HG02938 (cell line): ENCODE results near the gene BSX.

Experiments used
- ATAC-seq: cut with Tn5 transposase; IDR thresholded peaks from one replicate; pipeline ENCODE4 v1.9.1; 2021; ENCODE audit warnings: mild to moderate bottlenecking, moderate library complexity; ENCODE audit not compliant: unreplicated experiment

The BSX gene

GRCh38 chr11:122981388-122982264 is at the start of gene BSX:
BSX (minus strand) TSS chr11:122981834; CDS start chr11:122981671, 163 bp downstream.
- ATAC-seq, result no peak

- ATAC-seq, result no peak
Observed at GRCh38 chr11:123030517-123030916, 48.9 kb upstream of the BSX start.

GRCh38 chr11:123020968-123021367 is 39.3 kb upstream of the BSX start:
- ATAC-seq, result peak; percentile 66

GRCh38 chr11:123018702-123019101 is 37.1 kb upstream of the BSX start:
- no peak for ATAC-seq

GRCh38 chr11:123011510-123011909 is 29.9 kb upstream of the BSX start:
- no peak for ATAC-seq

GRCh38 chr11:123006860-123007542 is 25.4 kb upstream of the BSX start:
- no peak for ATAC-seq

GRCh38 chr11:123000721-123001120 is 19.1 kb upstream of the BSX start:
- no peak for ATAC-seq

- ATAC-seq, result no peak
Observed at GRCh38 chr11:122998727-122999366, 17.2 kb upstream of the BSX start.

- ATAC-seq, result no peak
Observed at GRCh38 chr11:122995526-122995925, 13.9 kb upstream of the BSX start.

GRCh38 chr11:122984186-122985011 is 2.8 kb upstream of the BSX start:
- no peak for ATAC-seq

GRCh38 chr11:122983438-122984185 is 2.0 kb upstream of the BSX start:
- no peak for ATAC-seq

GRCh38 chr11:122979815-122980595 is 1.6 kb downstream of the BSX start:
- ATAC-seq, result no peak

GRCh38 chr11:122979103-122979814 is 2.4 kb downstream of the BSX start:
- no peak for ATAC-seq

- no peak for ATAC-seq
Observed at GRCh38 chr11:122978299-122978620, 3.4 kb downstream of the BSX start.

GRCh38 chr11:122977470-122978298 is 4.0 kb downstream of the BSX start:
- ATAC-seq, result no peak

- ATAC-seq, result no peak
Observed at GRCh38 chr11:122976734-122977469, 4.7 kb downstream of the BSX start.

GRCh38 chr11:122976061-122976733 is 5.4 kb downstream of the BSX start:
- no peak for ATAC-seq
